GM19025 (cell line): ENCODE results near the gene IFT88.

Experiments
- ATAC-seq: cut with Tn5 transposase; IDR thresholded peaks from one replicate; pipeline ENCODE4 v1.9.1; 2021; ENCODE audit warnings: mild to moderate bottlenecking, low read depth, moderate library complexity; ENCODE audit not compliant: unreplicated experiment

Gene IFT88

DNA sequence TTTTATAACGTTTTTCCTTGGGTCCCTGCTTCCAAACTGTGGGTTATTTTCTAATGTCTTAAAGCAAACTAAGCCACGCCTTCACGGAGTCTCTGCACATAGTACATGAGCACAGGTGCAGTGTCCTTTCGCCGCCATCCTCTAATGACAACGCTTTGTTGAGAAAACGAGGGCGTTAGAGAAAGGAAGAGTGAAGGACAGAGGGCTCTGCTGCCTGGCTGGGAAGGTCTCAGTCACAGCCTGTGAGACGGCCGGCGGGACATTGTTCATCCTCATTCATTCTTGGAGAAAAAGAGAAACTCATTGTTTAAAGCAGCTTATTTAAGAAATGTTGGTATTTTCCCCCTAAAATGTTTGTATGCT lies 146.0 kb downstream of the IFT88 start:
- ATAC-seq, result no peak

DNA sequence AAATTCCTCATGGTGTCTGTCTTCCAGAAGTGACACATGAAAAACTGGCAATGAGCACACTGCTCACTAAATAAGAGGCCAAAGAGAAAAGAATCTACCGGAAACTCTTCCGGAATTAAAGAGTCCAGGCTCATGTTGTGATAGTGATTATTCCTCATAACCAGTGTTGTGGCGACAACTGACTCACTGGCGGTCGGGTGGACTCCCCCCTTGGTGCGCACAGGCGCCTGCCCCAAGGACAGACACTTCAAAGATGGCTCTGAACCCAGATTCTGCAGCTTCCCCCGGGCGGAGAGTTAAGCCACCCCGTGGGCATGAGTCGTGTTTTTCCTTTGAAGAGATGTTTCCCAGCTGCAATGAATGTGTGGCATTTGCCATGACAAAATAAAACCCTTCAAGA lies 146.8 kb downstream of the IFT88 start:
- no peak for ATAC-seq

DNA sequence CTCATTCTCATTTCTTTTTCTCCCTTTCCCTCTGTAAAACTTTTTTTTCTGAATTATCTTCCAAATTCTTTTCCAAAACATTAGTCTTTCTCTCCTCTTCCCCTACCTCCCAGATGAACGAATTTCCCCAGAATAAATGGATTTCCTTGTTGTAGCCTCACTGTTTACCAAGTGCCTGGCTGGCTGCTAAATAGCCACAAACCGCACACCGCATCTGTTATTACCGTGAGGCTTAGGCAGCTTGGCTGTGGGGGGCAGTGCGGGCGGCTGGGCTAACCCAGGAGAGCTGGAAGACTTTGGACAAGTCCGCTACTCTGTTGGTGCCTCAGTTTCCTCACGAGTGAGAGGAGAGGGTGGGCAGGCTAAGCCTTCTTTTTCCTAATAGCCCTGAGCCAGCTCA lies 147.2 kb downstream of the IFT88 start:
- ATAC-seq, result no peak

DNA sequence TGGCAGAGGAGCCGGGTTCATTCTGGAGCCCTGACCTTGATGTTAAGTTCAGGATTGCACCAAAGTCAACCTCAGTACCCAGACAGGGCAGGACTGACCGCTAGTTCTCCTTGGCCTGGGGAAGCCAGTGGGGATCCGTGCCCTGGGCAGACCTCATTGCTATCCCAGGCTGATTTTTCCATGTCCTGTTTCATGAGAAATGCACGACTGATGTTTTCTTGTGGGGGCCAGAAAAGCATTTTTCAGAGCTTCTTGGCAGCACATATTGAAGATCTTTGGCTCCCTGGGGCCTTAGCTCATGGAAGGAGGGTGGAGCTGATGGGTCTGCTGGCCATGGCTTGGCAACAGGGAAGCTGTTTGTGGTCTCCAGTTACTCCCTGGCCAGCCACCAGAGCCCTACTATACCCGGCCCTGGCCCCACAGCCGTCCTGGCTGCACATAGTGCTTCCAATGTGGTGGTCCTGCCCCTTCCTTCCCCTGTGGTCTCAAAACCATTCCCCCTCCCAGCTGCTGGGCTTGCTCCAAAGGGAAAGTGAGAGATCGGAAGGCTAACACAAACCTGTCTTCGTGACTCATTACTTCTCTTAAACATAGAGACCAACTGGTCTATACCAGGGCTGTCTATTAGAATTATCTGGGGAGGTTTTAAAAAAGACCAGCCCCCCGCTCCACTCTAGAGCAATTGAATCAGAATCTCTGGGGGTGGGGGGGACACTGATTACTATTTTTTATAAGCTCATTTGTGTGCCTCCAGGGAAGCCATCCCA lies 147.8 kb downstream of the IFT88 start:
- no peak for ATAC-seq

DNA sequence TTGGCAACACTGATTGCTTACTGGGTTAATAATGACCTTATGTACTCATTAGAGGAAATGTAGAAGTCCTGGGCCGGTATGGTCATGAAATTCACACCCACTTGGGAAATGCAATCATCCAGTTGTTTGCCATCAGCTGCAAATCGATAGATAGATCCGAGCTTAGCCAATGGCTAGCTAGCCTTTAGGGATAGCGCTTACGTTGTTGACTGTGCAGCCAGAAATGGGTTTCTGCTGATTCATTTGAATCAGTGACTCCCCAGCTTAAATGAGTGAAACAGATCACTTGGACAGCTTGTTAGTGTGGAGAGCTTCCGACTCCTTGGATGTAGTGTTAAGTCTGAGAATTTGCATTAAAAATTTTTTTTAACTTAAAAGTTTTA lies 148.4 kb downstream of the IFT88 start:
- no peak for ATAC-seq

DNA sequence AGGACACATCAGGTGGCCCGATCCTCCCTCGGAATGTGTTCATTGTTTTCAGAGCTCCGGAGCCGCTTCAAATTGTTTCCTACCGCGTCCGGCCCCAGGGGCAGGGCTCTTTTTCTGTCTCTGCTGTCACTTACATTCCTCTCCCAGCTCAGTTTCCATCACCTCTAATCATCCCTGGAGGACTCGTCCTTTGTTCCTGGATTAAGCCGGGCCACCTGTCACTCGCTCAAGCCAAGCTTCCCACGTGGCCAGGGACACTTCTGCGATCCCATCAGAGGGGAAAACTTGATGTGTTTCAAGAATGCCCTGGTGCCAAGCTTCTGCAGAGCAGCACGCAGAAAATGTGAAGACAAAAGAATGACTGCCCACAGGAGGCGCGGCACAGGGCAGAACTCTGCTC lies 150.0 kb downstream of the IFT88 start:
- ATAC-seq, result no peak

DNA sequence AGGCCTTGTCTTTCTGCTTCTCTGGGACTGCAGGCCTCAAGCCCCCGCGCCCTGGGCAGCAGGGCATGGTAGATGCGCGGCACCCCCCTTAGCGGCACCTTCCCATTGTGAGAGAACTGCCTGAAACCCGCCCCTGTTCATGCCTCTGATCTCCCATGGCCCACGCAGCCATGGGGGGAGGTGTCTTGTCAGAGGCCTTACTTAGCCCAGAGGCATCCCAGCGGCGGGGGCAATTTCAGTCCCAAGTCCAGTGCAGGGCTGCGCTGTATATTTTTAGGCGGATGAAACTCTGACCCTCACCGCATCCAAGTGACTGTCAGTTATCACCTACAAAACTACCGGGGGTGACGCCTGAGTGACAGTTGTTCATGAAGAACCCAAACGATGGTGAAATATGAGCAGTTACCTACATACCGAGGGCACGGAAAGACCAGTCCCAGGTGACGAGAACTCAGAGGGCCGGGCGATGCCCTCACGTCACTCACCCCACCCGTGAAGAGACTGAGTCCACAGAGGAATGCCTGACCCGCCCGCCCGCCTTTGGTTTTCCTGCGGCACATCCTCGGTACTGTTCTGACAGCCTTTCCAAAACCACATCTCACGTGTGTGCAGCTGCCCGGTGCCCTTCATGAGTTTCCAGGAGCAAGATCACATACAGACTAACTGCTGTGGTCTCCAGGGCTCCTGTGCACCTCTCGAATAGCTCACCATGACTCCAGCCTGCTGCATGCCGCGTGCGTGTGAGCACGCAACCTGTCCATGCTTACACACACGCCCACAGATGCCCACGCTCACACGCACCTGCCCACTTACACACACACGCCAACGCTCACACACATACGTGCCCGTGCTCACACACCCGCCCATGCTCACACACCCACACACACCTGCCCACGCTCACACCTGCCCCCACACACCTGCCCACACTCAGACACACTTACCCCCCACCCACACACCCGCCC lies 150.9 kb downstream of the IFT88 start:
- ATAC-seq, result no peak

DNA sequence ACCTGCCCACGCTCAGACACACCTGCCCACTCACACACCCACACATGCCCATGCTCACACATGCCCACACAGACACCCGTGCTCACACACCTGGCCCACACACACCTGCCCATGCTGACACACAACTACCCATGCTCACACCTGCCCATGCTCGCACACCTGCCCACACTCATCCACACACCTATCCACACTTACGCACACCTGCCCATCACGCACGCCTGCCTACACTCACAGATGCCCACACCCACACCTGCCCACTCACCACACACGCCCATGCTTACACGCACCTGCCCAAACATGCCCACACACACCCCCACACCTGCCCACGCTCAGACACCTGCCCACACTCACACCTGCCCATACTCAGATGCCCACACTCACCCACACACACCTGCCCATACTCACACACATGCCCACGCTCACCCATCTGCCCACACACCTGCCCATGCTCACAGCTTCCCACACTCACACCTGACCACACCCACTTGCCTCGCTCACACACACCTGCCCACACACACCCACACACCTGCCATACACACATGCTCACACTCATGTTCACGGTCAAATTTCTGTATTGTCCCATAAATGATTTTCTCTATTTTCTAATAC lies 152.1 kb downstream of the IFT88 start:
- ATAC-seq, result no peak

DNA sequence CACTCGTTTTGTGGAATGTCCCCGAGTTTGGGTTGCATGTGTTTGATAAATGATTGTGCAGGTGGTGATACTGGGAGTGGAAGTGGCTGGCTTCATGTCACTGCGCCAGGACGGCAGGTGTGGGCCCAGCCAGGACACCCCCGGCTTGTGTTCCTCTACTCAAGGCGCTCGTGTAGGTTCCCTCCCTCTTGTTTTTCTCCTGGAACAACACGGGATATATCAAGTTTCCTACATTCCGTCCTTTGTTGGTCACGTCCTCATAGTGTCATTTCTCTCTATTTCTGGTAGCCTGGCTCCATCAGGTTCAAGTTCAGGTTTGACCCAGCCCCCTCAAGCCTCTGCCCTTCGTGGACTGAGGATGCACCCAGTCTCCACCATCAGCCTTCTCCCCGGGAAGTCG lies 152.8 kb downstream of the IFT88 start:
- ATAC-seq, result no peak

DNA sequence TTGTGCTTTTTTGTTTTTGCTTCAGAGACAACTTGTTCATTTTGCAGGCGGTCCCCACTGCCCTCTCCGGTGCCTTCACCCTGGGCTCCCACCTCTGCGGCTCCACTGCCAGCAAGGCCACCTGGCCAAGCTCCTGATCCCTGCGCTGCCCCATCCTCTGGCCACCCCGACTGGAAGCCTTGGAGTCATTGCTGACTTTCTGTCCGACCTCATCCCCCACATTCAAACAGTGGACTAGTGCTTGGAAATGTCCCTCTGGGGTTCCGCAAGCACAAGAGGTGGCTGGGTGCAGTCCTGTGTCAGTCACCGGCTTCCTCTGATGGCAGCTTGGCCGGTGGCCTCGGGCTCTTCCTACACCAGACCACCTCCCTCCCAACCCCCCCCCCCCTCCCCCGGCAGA lies 153.5 kb downstream of the IFT88 start:
- ATAC-seq, result no peak

DNA sequence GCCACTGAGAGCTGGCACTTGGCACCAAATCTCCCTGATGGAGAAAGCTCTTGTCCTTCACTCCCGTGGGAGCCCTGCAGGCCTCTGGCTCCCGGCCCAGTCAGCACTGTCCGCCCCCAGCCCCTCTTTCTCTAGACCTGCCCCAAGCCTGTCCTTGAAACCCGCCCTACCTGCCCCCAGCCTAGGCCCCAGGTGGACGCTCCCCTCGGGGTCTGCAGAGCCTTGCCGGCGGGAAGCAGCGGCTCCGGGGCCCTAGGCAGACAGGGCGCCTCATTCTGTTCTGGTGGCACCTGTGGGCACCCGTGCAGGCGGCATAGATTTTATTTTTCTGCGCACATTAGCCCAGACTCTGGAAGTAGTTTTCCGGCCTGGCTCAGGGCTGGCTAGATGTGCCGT lies 154.1 kb downstream of the IFT88 start:
- no peak for ATAC-seq

DNA sequence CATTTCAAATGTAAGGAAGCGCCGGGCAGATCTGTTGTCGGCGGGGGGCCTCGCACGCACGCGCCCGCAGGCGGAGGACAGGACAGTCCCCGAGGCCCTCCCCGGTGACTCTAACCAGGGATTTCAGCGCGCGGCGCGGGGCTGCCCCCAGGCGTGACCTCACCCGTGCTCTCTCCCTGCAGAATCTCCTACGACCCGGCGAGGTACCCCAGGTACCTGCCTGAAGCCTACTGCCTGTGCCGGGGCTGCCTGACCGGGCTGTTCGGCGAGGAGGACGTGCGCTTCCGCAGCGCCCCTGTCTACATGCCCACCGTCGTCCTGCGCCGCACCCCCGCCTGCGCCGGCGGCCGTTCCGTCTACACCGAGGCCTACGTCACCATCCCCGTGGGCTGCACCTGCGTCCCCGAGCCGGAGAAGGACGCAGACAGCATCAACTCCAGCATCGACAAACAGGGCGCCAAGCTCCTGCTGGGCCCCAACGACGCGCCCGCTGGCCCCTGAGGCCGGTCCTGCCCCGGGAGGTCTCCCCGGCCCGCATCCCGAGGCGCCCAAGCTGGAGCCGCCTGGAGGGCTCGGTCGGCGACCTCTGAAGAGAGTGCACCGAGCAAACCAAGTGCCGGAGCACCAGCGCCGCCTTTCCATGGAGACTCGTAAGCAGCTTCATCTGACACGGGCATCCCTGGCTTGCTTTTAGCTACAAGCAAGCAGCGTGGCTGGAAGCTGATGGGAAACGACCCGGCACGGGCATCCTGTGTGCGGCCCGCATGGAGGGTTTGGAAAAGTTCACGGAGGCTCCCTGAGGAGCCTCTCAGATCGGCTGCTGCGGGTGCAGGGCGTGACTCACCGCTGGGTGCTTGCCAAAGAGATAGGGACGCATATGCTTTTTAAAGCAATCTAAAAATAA lies 154.7 kb downstream of the IFT88 start:
- ATAC-seq, result no peak

DNA sequence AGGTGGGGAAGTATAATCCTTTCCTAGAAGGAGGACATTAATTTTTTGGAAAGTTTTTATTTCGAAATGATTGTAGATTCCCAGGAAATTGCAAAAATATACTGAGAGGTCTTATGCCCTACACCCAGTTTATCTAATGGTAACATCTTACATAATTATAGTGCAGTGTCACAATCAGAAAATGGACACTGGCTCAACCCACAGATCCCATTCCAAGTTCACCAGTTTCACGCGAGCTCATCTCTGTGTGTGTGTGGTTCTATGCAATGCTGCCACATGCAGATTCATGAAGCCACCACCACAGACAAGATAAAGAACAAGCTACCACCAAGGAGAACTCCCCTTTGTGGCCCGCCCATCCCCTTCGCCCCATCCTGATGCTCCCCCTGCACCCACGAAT lies 160.9 kb downstream of the IFT88 start:
- ATAC-seq, result no peak

DNA sequence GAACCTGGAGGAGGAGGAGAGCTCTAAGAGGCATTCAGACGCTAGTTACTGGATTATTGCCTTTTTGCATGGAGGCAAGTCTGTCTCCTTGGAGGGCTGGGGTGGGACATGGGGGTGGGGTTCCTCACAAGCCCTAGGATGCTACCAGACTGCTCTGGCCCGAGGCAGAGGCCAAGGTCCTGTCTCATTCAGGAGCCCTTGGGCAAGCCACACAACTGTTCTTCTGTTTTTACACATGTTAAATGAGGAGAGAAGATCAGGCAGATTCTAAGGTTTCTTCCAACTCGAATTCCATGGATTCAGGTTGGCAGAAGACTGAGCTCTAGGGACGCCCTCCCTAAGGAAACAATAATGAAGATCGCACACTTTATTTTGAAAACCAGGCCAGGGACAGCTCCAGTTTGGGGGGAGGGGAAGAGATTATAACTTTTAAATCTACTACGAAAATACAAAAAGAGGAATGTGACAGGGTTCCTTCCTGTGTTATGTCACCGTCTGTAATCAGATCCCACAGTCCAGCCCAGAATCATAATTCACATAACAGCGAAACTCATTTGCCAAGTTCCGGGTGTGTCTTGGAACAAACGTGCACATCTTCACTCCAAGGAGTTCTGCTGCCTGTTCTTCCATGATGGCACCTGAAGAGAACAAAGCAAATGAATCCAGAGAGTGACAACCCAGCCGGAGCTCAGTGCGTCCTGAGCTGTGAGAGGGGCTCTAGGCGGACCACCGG lies 161.8 kb downstream of the IFT88 start:
- ATAC-seq, result no peak

DNA sequence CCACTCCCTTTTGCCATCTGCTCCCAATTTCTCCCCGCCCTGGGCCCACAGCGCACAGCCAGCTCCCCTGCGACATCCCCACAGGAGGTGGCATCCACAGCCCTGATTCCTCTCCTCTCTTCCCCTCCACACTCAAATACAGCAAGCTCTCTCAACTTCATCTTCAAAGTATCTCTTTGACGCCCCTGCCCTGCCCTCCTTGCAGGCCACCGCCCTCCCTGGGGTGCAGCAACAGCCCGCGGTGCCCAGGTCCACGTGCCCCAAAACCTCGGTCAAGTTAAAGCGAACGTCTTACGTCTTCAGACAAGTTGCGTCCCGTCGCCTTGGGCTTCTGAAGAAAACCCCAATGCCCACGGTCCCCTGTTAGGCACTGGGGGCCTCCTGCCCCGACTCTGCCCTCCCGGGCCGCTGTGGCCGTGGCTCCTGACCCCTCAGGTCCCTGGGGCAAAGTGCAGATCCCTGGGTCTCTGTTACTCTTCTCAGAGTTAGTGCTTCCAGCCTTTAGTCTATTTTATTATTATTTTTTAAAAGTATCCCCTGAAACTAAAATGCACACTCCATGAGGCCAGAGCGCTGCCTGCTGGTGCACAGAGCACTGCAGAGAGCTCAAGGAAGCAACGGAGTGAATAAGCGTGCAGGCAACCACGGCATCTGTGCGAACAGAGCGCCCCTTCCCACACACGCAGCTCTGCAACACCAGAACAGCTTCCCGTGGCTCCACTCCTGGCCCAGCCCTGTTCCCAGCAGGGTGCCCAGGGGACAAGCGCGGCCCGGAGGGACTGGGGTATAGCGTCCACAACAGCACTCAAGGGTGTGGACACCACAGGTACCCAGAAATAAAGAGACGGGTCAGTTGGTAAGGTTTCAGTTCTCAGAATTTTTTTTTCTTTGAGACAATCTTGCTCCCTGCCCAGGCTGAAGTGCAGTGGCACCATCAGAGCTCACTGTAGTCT lies 163.0 kb downstream of the IFT88 start:
- ATAC-seq, result no peak

DNA sequence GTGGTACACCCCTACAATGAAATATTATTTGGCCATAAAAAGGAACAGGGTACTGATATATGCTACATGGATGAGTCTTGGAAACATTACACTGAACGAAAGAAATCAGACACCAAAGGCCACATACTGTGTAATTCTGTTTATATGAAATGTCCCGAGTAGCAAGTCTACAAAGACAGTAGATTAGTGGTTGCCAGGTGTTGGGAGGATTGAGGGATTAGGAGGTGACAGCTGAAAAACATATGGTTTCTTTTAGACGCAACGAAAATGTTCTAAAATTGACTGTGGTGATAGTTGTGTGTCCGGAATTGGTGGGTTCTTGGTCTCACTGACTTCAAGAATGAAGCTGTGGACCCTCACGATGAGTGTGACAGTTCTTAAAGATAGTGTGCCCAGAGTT lies 171.7 kb downstream of the IFT88 start:
- no peak for ATAC-seq

DNA sequence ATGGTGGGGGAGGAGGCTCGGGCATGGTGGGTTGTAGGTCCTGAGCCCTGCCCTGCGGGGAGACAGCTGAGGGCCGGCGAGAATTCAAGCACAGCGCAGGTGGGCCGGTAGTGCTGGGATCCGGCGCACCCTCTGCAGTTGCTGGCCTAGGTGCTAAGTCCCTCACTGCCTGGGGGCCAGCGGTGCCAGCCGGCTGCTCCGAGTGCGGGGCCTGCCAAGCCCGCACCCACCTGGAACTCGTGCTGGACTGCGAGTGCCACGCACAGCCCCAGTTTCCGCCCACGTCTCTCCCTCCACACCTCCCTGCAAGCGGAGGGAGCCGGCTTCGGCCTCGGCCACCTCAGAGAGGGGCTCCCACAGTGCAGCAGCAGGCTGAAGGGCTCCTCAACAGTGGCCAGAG lies 173.1 kb downstream of the IFT88 start:
- no peak for ATAC-seq
